GM20431 (cell line): ENCODE results near the gene LRRTM3.

ENCODE experiments used
- in situ Hi-C: fragments of 300-500 bp; cut with MseI, MboI; formaldehyde crosslinking; loops from one replicate; pipeline ENCODE4 v1.15.0; 2020; ENCODE audit warnings: low sequenced_read_pairs; ENCODE audit not compliant: unreplicated experiment

Gene LRRTM3

DNA sequence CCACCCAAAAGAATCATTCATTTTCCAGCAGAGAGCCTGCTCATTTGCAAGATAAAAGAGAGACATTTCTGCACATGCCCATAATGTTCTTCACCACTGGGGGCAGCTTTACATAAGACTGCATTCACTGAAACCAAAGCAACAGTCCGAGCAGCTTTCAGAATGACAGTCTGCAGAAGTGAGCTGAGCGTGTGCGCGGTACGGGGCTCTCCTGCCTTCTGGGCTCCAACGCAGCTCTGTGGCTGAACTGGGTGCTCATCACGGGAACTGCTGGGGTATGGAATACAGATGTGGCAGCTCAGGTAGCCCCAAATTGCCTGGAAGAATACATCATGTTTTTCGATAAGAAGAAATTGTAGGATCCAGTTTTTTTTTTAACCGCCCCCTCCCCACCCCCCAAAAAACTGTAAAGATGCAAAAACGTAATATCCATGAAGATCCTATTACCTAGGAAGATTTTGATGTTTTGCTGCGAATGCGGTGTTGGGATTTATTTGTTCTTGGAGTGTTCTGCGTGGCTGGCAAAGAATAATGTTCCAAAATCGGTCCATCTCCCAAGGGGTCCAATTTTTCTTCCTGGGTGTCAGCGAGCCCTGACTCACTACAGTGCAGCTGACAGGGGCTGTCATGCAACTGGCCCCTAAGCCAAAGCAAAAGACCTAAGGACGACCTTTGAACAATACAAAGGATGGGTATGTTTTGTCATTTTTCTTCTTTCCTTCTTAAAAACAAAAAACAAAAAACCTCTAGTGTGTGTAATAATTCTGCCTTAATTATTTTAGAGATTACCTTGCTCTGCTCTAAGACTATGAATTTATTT, at the start of gene LRRTM3:
LRRTM3 (plus strand) TSS at position 141 of the 820 bp plus-strand sequence.
- in situ Hi-C loops = no loop called here

DNA sequence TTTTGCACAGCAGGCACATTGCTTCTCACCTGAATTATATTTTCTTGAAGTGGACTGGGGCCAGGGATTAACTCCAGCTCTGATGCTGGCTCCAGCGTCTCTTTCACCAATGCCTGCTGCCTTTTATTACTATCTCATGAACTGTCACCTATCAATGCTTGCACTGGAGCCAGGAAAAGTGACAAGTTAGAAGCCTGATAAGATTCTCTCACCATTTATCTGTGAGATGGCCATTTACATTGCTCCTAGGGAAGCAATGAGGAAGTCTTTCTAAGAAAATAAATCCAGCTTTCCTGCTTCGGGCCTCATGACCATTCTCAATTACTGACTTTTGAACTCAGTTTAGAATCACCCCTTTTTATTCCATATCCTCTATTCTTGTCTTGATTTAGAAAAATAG, 48.5 kb upstream of the LRRTM3 start:
- in situ Hi-C loops = no loop called here

- in situ Hi-C loops = no loop called here
Measured at GRCh38 chr10:66880292-66880691, 45.5 kb upstream of the LRRTM3 start.

- in situ Hi-C loops = no loop called here
Measured at GRCh38 chr10:66880826-66881225, 45.0 kb upstream of the LRRTM3 start.

DNA sequence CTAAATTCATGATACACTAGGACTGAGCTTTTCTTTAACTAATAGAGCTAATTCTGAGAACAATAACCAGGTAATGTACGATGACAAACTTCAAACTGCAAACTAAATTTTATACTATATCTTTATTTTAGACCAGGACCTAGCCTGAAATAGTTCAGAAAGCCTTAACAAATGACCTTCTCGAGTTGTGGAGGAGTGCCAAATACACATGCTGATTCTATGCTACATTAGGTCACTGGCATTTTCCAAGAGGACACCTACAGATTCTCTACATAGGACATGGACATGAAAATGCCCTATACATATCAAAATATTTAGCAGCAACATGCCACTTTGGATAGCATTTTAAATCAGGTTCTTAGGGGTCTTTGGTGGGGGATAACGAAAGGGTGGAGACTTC, 44.0 kb upstream of the LRRTM3 start:
- in situ Hi-C loops = no loop called here

- in situ Hi-C loops = no loop called here
Measured at GRCh38 chr10:66882271-66882670, 43.6 kb upstream of the LRRTM3 start.

- in situ Hi-C loops = no loop called here
Measured at GRCh38 chr10:66886848-66887247, 39.0 kb upstream of the LRRTM3 start.

- in situ Hi-C loops = no loop called here
Measured at GRCh38 chr10:66888237-66888636, 37.6 kb upstream of the LRRTM3 start.

GRCh38 chr10:66892871-66893270, 33.0 kb upstream of the LRRTM3 start:
- in situ Hi-C loops = no loop called here

DNA sequence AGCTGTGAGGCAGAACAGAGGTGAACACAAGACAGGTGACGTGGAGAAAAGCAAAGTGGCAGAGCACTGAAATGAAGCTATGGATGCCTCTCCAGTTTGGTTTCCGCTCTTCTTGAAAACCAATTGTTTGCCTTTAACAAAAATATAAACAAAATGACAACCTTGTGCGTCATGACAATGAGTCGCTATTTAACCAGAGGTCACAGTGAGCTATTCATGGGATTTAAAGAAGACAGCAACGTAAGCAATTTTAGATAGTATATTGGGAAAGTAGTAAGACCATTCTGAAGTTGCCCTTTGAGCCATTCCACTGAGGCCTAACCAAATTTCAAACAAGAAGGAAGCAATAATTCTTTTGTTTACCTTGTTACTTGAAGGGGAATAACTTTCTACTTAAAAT, 15.2 kb upstream of the LRRTM3 start:
- in situ Hi-C loops = no loop called here

DNA sequence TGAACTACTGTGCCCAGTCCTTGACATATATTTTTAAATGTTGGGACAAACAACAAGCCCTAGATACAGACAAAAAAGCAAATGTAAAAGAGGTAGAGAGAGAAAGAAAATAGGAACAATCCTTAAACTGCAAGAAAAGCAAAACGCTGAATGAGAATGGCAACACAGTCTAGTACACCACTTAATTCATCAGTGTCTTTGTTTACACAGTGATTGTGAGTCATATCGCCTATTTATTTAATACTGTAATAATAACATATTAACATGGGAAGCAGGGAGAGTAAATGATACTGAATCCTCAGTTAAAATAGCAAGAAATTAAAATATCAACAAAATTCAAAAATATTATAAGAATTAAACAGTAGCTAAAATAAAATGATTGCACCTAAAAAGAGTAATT, 9.8 kb upstream of the LRRTM3 start:
- in situ Hi-C loops = no loop called here

GRCh38 chr10:66917104-66917503, 8.7 kb upstream of the LRRTM3 start:
- in situ Hi-C loops = no loop called here

- in situ Hi-C loops = no loop called here
Measured at GRCh38 chr10:66919248-66919647, 6.6 kb upstream of the LRRTM3 start.

DNA sequence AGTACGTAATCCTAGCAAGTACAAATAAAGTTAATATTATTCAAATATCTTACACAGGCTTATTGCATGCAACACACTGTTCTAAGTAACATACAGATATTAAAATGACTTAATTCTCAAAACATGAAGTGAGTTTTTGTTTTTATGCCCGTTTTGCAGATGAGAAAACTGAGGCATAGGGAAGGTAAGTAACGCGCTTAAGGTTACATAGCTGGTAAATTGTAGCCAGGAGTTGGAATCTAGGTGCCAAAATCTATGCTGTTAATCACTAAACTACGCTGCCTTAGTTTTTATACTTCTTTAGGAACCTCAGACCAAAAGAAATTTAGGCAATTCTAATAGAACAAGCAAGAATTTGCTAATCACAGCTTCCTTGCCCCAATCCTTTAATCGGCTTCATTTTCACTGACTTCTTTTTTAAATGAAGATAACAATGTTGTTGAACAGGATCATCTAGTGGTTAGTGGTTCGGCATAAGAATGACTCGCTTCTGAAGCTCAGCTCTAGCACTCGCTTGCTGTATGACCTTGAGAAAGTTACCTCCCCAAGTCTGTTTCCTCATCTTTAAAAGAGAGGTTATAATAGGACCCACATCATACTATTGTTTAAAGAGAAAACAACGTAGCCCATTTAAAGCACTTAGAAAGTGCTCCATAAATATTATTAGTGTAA, 1.0 kb upstream of the LRRTM3 start:
- in situ Hi-C loops = no loop called here

- in situ Hi-C loops = no loop called here
Measured at GRCh38 chr10:66925373-66925772, 463 bp upstream of the LRRTM3 start.

DNA sequence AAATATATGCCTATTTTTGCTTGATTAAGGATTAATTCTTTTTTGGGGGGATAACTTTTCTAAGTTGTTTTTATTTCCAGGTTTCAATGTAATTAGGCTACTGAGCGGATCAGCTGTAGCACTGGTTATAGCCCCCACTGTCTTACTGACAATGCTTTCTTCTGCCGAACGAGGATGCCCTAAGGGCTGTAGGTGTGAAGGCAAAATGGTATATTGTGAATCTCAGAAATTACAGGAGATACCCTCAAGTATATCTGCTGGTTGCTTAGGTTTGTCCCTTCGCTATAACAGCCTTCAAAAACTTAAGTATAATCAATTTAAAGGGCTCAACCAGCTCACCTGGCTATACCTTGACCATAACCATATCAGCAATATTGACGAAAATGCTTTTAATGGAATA, 1.0 kb downstream of the LRRTM3 start:
- in situ Hi-C loops = no loop called here

DNA sequence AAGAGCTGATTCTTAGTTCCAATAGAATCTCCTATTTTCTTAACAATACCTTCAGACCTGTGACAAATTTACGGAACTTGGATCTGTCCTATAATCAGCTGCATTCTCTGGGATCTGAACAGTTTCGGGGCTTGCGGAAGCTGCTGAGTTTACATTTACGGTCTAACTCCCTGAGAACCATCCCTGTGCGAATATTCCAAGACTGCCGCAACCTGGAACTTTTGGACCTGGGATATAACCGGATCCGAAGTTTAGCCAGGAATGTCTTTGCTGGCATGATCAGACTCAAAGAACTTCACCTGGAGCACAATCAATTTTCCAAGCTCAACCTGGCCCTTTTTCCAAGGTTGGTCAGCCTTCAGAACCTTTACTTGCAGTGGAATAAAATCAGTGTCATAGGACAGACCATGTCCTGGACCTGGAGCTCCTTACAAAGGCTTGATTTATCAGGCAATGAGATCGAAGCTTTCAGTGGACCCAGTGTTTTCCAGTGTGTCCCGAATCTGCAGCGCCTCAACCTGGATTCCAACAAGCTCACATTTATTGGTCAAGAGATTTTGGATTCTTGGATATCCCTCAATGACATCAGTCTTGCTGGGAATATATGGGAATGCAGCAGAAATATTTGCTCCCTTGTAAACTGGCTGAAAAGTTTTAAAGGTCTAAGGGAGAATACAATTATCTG, 1.6 kb downstream of the LRRTM3 start:
- in situ Hi-C loops = no loop called here

DNA sequence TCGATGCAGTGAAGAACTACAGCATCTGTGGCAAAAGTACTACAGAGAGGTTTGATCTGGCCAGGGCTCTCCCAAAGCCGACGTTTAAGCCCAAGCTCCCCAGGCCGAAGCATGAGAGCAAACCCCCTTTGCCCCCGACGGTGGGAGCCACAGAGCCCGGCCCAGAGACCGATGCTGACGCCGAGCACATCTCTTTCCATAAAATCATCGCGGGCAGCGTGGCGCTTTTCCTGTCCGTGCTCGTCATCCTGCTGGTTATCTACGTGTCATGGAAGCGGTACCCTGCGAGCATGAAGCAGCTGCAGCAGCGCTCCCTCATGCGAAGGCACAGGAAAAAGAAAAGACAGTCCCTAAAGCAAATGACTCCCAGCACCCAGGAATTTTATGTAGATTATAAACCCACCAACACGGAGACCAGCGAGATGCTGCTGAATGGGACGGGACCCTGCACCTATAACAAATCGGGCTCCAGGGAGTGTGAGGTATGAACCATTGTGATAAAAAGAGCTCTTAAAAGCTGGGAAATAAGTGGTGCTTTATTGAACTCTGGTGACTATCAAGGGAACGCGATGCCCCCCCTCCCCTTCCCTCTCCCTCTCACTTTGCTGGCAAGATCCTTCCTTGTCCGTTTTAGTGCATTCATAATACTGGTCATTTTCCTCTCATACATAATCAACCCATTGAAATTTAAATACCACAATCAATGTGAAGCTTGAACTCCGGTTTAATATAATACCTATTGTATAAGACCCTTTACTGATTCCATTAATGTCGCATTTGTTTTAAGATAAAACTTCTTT, 2.3 kb downstream of the LRRTM3 start:
- in situ Hi-C loops = no loop called here

GRCh38 chr10:66928776-66929175, 2.9 kb downstream of the LRRTM3 start:
- in situ Hi-C loops = no loop called here

DNA sequence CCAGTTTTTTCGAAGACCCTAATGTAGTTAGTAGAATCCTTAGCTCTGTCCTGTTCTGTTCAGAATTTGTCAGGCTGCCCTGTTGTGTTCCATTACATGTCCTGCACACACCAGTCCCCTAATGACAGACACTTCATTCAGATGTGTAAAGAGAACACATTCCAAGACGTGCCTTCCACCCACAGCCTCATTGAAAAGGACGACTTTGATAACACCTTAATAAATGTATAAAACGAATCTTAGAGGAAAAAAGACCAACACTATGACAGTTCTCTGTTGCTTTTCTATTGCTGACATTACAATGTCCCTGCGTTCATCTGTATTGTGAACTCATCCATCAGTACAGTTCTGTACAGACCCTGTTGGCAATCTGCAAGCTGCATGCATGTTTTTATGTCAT, 3.5 kb downstream of the LRRTM3 start:
- in situ Hi-C loops = no loop called here
